Effector CD8-positive, alpha-beta T cell (primary cell): ENCODE data around the gene CAB39.

ENCODE experiments used
- DNase-seq: peaks from one replicate; lab custom pipeline; 2025; lab: John Stamatoyannopoulos, UW

The CAB39 gene

DNA sequence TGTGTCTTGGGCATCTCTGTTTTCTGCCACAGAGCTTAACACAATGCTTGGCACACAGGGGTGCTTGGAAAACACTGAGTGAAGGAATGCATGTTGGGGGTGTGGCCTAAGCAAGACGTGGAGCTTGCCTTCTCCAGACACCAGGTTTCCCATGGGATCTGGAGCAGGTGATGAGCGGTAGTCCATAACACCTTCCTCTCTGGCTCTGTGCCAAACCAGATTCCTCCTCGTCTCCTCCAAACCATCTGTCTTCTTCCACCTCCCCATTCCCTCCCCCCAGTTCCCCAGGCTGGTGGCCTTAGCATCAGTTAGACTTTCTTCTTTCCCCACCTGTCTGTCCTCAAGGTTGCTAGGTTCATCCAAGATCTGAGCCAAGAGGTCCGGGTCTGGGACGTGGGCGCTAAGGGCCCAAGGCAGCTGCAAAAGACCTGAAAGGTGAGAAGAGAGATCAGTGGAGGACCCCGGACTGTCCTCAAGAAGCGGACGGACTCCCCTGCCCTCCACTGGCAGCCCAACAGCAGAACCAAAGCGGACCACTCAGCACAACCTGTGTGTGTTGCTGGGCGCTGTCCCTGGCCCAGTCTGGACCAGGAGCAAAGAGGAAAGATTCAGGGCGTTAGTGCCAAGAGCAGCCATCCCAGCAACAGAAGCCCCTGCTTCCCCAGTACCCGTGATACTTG is 150.9 kb downstream of the CAB39 start:
- DNase-seq, result no peak

DNA sequence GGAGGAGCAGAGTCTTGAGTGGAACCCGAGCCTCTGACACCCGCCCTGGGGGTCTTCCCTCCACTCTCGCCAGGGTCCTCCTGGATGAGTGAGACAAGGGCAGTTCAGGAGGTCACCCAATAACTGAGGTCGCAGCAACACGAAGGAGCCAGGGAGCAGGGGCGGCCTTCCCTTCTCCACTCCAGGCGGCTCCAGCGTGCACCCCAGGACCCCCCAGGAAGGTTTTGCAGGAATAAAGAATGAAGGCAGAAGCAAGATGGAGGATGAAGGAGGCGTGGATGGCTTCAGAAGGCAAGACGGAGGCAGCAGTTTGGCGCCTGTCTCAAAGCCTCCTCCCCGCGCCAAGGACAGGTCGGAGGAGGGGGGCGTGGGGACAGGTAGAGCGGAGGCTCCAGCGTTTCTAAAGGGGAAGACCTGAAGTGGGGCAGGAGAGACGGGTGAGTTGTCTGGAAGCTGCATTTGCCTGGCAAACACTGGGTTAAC is 151.5 kb downstream of the CAB39 start:
- no peak for DNase-seq

DNA sequence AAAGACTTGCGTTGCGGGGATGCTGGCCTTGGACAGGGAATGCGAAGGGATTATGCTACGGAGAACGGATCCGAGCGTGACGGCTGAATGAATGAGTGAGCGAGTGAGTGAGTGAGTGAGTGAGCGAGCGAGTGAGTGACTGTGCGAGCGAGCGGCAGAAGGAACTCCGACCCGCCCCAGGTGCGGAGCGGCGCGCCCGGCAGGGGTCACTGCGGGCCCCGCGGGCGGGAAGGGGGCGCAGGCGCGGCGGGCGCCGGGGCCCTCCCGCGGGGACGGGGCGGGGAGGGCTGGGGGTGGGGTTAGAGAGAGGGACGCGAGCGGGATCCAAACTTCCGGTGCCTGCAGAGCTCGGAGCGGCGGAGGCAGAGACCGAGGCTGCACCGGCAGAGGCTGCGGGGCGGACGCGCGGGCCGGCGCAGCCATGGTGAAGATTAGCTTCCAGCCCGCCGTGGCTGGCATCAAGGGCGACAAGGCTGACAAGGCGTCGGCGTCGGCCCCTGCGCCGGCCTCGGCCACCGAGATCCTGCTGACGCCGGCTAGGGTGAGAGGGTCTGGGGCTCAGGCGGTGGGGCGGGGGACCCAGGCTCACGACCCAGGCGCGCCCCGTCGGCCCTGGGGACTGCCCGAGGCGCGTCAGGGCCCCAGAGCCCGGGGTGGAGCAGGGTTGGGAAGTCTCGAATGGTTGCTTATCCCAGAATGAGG is 152.1 kb downstream of the CAB39 start, which contains the start of gene ITM2C:
TSS of gene ITM2C (plus strand) at position 338 of the 702 bp plus-strand sequence. CDS start at position 422, 84 bp downstream.
- DNase-seq, result peak; percentile 71

- no peak for DNase-seq
These were observed 152.7 kb downstream of the CAB39 start for GRCh38 chr2:230865307-230865765.

GRCh38 chr2:230865766-230866755 is 153.4 kb downstream of the CAB39 start:
- DNase-seq, result no peak

- DNase-seq, result peak; percentile 67
These were observed 154.3 kb downstream of the CAB39 start for GRCh38 chr2:230866756-230867523.

DNA sequence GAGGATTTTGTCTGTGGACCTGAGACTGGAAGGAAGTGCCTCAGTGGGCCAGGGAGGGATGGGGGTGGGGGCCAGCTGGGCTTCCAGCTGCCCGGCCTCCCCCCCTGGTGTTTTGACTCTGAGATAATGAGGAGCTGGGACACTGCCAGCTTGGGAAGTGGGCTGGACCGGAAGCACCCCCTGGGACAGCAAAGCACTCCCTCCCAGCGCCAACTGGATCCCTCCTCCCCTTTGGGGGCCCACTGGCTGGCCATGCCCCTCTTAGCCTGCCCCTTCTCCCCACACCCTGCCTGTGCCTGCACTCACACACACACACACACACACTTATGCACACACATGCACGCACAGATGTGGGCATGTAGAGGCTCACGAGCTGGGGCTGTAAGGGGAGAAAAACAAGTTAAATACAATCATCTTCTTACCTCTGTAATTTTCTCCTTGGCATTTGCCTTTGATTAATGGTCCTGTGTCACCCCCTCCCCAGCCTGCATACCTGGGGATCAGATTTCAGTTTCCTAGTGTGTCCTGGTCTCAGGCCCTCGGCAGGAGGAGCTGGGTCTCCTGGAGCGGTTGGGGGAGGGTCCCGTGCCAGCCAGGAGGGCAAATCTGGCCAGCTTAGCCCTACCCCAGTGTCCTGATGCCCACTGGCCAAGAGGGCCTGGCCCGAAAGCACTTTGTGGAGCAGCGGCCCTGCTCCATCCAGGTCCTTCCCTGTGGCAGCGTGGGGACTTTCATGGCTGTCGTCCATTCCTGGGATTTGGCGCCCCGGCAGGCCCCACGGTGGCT is 155.7 kb downstream of the CAB39 start:
- DNase-seq, result no peak

DNA sequence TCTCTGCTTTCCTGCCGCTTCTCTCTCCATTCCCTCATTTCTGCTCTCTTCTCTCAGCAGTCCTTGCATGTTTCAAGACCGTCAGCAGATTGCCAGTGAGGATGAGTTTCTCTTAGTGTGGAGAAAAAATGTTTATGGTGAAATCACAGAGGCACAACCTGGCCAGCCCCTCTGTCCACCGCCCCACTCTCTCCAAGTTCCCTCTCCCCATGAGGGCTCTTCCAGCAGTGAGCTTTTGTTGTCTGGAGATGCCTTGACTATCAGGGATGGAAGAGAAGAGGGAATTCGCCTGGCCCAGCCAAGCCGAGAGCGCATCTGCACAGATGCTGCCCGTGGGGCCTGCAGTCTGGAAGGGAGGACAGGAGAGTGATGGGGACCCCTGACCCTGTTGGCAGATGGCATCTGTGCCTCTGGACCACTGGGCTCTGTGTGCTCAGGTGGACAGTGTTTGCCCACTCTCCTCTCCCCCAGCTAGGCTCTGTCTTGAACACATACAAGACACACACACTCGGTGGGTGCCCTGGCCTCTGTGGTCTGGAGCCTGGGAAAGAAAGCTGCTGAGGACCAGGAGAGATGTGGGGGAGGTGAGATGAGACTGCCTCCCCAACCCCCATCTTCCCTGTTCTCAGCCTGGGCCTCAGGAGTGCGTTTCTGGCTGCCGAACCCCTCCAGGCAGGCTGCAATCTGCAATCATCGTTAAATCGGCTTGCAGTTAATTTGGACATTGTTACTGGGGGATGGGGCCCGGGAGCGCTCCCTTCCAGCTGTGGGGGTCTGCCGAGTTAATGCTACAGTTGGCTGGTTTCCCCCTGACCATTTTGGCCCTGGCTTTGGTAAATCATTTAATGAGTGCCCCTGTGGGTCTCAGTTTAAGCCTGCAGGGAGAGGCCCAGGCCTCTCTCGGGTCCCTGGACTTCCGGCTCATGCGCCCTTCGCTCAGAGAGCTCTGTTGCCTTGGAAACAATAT is 156.6 kb downstream of the CAB39 start:
- DNase-seq, result no peak

- DNase-seq, result no peak
These were observed 157.4 kb downstream of the CAB39 start for GRCh38 chr2:230869914-230870543.
